Nephron (organoid): ENCODE measurements around the gene PITPNM1.

Experiments used
- H3K27ac Mint-ChIP-seq, 3 experiments: 2 replicates each; pipeline ENCODE4 v1.8.0; 2020; ENCODE audit warnings: mixed read lengths in 3 of 3, mild to moderate bottlenecking in 2 of 3, moderate library complexity in 1 of 3
- H3K27me3 Mint-ChIP-seq: 2 replicates; pipeline ENCODE4 v1.8.0; 2021; ENCODE audit warnings: low read depth, mild to moderate bottlenecking, moderate library complexity, mixed read lengths
- H3K36me3 Mint-ChIP-seq: 2 replicates; pipeline ENCODE4 v1.8.0; 2020; ENCODE audit warnings: low read depth, mixed read lengths
- H3K4me1 Mint-ChIP-seq: 2 replicates; pipeline ENCODE4 v1.8.0; 2020; ENCODE audit warnings: mixed read lengths
- H3K4me3 Mint-ChIP-seq, 3 experiments: 2 replicates each; pipeline ENCODE4 v1.8.0; 2020; ENCODE audit warnings: mild to moderate bottlenecking in 3 of 3, mixed read lengths in 3 of 3, moderate library complexity in 2 of 3
- H3K9me3 Mint-ChIP-seq: 2 replicates; pipeline ENCODE4 v1.8.0; 2020; ENCODE audit warnings: mixed read lengths
- TF ChIP-seq, protein P1 (sequence below), 3 experiments: fragments of 200-600 bp; sonication (generic); IDR thresholded peaks; one replicate each; pipeline ENCODE4 v1.5.0; 2021; ENCODE audit warnings: antibody characterized with exemption in 3 of 3; ENCODE audit not compliant: unreplicated experiment in 3 of 3

The PITPNM1 gene

DNA sequence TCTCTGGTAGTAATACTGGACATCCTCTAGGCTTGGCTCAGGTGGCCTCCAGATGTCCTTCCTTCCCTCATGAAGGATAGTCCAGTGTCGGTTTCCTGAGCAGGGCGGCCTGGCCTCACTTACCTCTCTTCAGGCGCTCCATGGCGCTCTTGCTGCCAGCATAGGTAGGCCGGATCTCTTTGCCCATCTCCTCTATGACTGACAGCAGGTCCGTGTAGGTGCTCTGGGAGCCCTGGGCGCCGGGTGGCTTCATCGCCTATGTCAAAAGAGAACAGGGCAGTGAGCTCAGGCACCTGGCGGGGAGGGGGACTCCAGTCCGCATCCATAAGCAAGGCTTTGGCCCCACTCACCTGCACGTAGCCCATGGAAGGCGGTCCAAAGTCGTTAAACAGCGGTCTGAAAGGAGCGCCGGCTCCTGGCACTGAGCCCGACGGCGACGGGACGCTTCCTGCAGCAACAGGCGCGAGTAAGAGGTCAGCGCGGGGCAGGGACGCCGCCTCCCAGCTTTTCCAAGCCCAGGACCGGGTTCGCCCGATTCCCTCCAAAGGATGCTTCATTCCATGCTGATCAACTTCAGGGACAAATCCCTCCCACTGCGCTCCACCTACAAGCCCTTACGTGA is 2.2 kb upstream of the PITPNM1 start:
- Mint-ChIP-seq H3K4me3 (peak overlapping the region; percentile 88 to 94 (median 90)), H3K27ac (peak overlapping the region; percentile 37 to 69 (median 67)), H3K27me3 (peaks cover 20% of the 10 kb centered on the region), H3K9me3 (no peaks in the 10 kb centered on the region), H3K4me1 (peaks cover 26% of the 10 kb centered on the region), H3K36me3 (no peaks in the 10 kb centered on the region)
- TF ChIP-seq, protein P1, sequence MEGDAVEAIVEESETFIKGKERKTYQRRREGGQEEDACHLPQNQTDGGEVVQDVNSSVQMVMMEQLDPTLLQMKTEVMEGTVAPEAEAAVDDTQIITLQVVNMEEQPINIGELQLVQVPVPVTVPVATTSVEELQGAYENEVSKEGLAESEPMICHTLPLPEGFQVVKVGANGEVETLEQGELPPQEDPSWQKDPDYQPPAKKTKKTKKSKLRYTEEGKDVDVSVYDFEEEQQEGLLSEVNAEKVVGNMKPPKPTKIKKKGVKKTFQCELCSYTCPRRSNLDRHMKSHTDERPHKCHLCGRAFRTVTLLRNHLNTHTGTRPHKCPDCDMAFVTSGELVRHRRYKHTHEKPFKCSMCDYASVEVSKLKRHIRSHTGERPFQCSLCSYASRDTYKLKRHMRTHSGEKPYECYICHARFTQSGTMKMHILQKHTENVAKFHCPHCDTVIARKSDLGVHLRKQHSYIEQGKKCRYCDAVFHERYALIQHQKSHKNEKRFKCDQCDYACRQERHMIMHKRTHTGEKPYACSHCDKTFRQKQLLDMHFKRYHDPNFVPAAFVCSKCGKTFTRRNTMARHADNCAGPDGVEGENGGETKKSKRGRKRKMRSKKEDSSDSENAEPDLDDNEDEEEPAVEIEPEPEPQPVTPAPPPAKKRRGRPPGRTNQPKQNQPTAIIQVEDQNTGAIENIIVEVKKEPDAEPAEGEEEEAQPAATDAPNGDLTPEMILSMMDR (IDR thresholded peaks at IDR 0.05; ENCODE audit: unreplicated experiment in 3 of 3) = no peak

DNA sequence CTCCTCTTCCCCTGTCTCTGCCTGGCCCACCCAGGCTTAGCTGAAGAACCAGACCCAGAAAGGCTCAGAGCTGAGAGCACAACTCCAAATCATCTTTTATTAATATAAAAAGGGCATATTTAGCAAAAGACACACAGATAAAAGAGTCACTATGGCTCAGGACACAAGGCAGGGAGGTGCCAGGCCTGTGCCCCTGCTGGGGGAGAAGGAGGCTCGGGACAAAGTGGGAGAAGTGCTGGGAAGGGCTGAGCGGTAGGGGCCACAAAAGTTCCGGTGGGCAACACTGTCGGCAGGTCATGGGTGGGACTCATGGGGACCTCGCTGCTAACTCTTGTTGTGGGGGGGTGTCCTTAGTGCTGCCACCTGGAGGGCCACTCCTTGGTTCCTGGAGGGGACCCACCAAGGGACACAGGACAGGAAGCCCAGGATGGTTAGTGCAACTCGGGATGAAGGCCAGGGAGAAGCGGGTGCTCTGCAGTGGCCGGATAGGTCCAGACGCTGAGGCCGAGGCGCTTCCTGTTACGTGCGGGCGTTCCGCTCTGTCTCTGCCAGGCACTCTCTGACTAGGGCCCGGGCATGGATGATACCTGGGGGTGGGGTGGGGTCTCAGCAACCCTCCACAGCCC is 1.4 kb upstream of the PITPNM1 start:
- no peaks in the 10 kb centered on the region for H3K9me3 Mint-ChIP-seq
- peak overlapping the region; percentile 69 to 93 (median 90) for H3K27ac Mint-ChIP-seq
- H3K4me3 Mint-ChIP-seq = peak overlapping the region; percentile 88 to 94 (median 90)
- H3K4me1 Mint-ChIP-seq = peaks cover 26% of the 10 kb centered on the region
- peaks cover 21% of the 10 kb centered on the region for H3K27me3 Mint-ChIP-seq
- TF ChIP-seq, protein P1 (IDR thresholded peaks at IDR 0.05; ENCODE audit: unreplicated experiment in 3 of 3) = peak in 2 of 3 experiments; percentile 27 to 34
- H3K36me3 Mint-ChIP-seq = no peaks in the 10 kb centered on the region

DNA sequence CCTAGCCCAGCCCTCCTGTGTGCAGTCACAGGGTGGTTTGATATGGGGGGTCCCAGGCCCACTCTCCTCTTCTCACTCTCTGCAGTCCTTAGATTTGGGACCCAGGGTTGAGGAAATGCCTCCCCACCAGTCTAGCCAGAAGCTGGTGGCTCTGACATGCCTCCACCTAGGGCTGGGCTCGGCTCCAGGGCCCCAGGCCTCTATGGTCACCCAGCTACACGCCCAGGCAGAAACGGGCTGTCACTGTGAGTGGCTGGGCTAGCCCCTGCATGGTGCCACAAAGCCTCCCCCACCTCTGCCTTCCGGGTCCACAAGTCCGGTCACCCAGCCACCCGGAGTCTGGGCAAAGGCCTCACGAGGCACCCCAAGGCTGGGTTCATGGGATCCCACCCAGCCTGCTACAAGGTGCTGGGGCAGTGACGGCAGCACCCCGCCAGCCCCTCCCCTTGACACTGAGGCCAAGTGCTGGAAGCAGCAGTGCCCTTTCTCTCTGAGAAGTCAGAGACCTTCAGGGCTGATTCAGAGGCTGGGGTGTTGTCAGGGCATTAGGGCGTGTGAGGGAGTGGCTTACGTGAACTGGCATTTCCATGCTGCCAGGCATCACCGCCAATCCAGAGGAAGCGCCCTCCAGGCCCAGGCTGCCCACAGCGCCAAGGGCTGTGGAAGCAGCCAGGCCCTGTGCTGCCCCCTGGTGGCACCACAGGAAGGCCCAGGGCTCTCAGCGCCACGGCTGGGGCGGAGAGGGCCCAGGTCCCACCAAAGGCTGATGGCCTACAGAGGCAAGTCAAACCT is 638 bp upstream of the PITPNM1 start:
- H3K4me1 Mint-ChIP-seq = peaks cover 26% of the 10 kb centered on the region
- peaks cover 21% of the 10 kb centered on the region for H3K27me3 Mint-ChIP-seq
- peak overlapping the region; percentile 88 to 94 (median 90) for H3K4me3 Mint-ChIP-seq
- TF ChIP-seq, protein P1 (IDR thresholded peaks at IDR 0.05; ENCODE audit: unreplicated experiment in 3 of 3) = peak; percentile 92 to 97 (median 94)
- H3K27ac Mint-ChIP-seq = peak overlapping the region; percentile 69 to 93 (median 90)
- H3K9me3 Mint-ChIP-seq = no peaks in the 10 kb centered on the region
- peaks cover 6% of the 10 kb centered on the region for H3K36me3 Mint-ChIP-seq

- TF ChIP-seq, protein P1 (IDR thresholded peaks at IDR 0.05; ENCODE audit: unreplicated experiment in 3 of 3) = no peak
- no peaks in the 10 kb centered on the region for H3K9me3 Mint-ChIP-seq
- peaks cover 10% of the 10 kb centered on the region for H3K36me3 Mint-ChIP-seq
- H3K27ac Mint-ChIP-seq = no peak overlapping the region
- H3K4me1 Mint-ChIP-seq = peaks cover 26% of the 10 kb centered on the region
- peaks cover 21% of the 10 kb centered on the region for H3K27me3 Mint-ChIP-seq
- peak overlapping the region; percentile 85 to 87 (median 87) for H3K4me3 Mint-ChIP-seq
These were observed 886 bp downstream of the PITPNM1 start for GRCh38 chr11:67504005-67504949.
